Activated CD8-positive, alpha-beta memory T cell treated with anti-CD3 and anti-CD28 coated beads, Interleukin-2, amount 10 ng/mL, durations not matched to agents 7 days and 5 days (primary cell): ENCODE measurements around the gene PTPRN2. TPM values are rescaled to one million over a fixed set of nuclear protein-coding genes. Genes with fewer than 3 reads are reported as not detected.
"Not testable (repeated sequence)": the region's sequence is repeated elsewhere in the genome, so short reads cannot be mapped to it uniquely, and the experiment has no call there.

Experiments
- ATAC-seq: fragments of 150-1000 bp; cut with Tn5 transposase; one replicate; pipeline ENCODE4 v1.10.0; 2021; ENCODE audit warnings: moderate library complexity
- CTCF ChIA-PET: fragments of 350-600 bp; sonication (Branson Sonifier 250); formaldehyde crosslinking; loops from one replicate; lab custom pipeline; 2021; ENCODE audit warnings: antibody characterized with exemption; lab: Charles Lee
- DNase-seq: peaks from one replicate; pipeline ENCODE4 v3.0.0-alpha.2; 2020
- H3K27ac Mint-ChIP-seq: one replicate; pipeline ENCODE4 v1.8.0; 2021; ENCODE audit warnings: mild to moderate bottlenecking, mixed read lengths
- H3K27me3 Mint-ChIP-seq: one replicate; pipeline ENCODE4 v1.8.0; 2021; ENCODE audit warnings: mixed read lengths
- H3K36me3 Mint-ChIP-seq: one replicate; pipeline ENCODE4 v1.8.0; 2021; ENCODE audit warnings: mild to moderate bottlenecking, mixed read lengths
- H3K4me1 Mint-ChIP-seq: one replicate; pipeline ENCODE4 v1.8.0; 2021; ENCODE audit warnings: mixed read lengths
- H3K4me3 Mint-ChIP-seq: one replicate; pipeline ENCODE4 v1.8.0; 2021; ENCODE audit warnings: mild to moderate bottlenecking, moderate library complexity, mixed read lengths
- H3K9me3 Mint-ChIP-seq: one replicate; pipeline ENCODE4 v1.8.0; 2022; ENCODE audit warnings: low read depth, mixed read lengths
- total RNA-seq, 2 experiments: library from RNA; stranded (reverse); gene quantifications; one replicate each; pipeline ENCODE4 v1.2.3, GENCODE V29; 2021

Gene PTPRN2
- total RNA-seq, 2 experiments from 2014 or later: 3.2 to 5.7 TPM

DNA sequence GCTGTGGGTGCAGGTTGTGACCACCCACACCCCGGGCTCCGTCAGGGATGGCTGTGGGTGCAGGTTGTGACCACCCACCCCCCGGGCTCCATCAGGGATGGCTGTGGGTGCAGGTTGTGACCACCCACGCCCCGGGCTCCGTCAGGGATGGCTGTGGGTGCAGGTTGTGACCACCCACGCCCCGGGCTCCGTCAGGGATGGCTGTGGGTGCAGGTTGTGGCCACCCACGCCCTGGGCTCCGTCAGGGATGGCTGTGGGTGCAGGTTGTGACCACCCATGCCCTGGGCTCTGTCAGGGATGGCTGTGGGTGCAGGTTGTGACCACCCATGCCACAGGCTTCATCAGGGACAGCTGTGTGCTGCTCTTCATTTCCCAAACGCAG is 53.5 kb downstream of the PTPRN2 start:
- H3K36me3 Mint-ChIP-seq, H3K27ac Mint-ChIP-seq, DNase-seq, H3K9me3 Mint-ChIP-seq, H3K27me3 Mint-ChIP-seq, H3K4me3 Mint-ChIP-seq, CTCF ChIA-PET, H3K4me1 Mint-ChIP-seq, ATAC-seq: not testable (repeated sequence)

- CTCF ChIA-PET: no interaction called here
- ATAC-seq: no peak
- no peaks in the 10 kb centered on the region for H3K9me3 Mint-ChIP-seq
- no peaks in the 10 kb centered on the region for H3K36me3 Mint-ChIP-seq
- no peaks in the 10 kb centered on the region for H3K4me1 Mint-ChIP-seq
- H3K4me3 Mint-ChIP-seq: no peak overlapping the region
- DNase-seq: no peak
- H3K27ac Mint-ChIP-seq: no peak overlapping the region
- no peaks in the 10 kb centered on the region for H3K27me3 Mint-ChIP-seq
Measured at GRCh38 chr7:158533386-158534133, 54.1 kb downstream of the PTPRN2 start.

GRCh38 chr7:158532093-158532627 is 55.5 kb downstream of the PTPRN2 start:
- Mint-ChIP-seq H3K9me3 (no peaks in the 10 kb centered on the region), H3K27ac (no peak overlapping the region), H3K36me3 (no peaks in the 10 kb centered on the region), H3K27me3 (no peaks in the 10 kb centered on the region), H3K4me1 (no peaks in the 10 kb centered on the region), H3K4me3 (no peak overlapping the region)
- CTCF ChIA-PET: no interaction called here
- DNase-seq: no peak
- no peak for ATAC-seq

DNA sequence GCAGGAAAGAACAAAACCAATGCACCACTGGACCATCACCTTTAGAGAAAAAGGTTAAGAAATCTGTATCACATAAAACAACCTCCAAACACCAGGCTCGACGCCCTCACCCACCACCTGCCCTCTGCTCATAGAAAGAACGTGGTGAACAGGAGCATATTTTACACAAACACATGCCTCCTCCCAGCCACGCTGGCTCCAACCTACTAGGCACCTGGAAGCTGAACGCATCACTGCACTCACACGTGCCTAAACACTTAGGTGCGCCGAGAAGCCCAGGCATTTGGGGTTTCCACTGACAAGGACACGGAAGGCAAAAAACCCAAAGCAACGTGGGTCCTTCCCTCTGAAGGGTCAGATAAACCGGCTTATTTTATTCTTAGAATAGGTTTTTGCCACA is 56.0 kb downstream of the PTPRN2 start:
- no peak overlapping the region for H3K4me3 Mint-ChIP-seq
- no peak for ATAC-seq
- CTCF ChIA-PET: no interaction called here

GRCh38 chr7:158530800-158531609 is 56.6 kb downstream of the PTPRN2 start:
- Mint-ChIP-seq H3K4me1 (no peaks in the 10 kb centered on the region), H3K9me3 (no peaks in the 10 kb centered on the region), H3K36me3 (no peaks in the 10 kb centered on the region), H3K27me3 (no peaks in the 10 kb centered on the region), H3K4me3 (no peak overlapping the region), H3K27ac (no peak overlapping the region)
- CTCF ChIA-PET: no interaction called here
- DNase-seq (no peak), ATAC-seq (no peak)

More for the DNA sequence above, 56.0 kb downstream of the PTPRN2 start:
- Mint-ChIP-seq H3K27ac (no peak overlapping the region), H3K9me3 (no peaks in the 10 kb centered on the region), H3K27me3 (no peaks in the 10 kb centered on the region), H3K4me1 (no peaks in the 10 kb centered on the region), H3K36me3 (no peaks in the 10 kb centered on the region)
- DNase-seq: no peak

DNA sequence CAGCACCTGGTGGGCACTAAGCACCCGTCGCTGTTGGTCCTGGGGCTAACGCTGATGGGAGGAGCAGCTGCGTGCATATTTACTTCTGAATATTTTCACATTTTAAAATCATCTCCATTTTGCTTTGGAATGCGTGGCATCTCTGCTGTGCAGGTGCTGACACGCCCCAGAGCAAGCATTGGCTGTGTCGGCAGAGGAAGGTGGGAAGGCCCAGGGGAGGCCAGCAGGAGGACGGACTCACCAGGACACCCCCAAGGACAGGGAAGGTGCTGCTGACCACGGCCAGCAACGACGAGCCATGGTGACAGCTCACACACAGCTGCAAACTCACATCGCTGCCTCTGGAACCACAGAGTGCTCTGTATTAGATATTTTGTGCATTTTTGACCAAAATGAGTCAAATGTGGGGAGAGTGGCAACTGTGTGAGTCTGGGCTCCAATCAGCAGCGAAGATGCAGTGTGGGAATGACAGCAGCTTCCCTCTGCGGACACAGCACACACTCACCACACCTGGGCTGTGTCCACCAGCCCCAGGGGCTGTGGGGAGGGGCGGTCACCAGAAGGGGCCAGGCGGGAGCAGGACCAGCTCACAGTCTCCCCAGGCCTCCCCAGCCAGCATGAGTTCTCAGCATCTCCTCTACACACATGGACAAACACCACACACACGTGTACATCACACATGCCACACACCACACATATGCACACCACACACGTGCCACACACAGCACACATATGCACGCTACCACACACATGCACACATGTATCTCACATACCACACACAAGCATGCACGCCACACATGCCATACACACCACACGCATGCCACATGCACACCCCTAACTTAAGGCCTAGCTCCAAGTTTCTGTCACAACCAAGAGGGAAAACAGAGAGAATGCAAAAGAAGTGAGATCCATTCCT is 58.2 kb downstream of the PTPRN2 start:
- no peaks in the 10 kb centered on the region for H3K27me3 Mint-ChIP-seq
- no peaks in the 10 kb centered on the region for H3K4me1 Mint-ChIP-seq
- H3K27ac Mint-ChIP-seq: no peak overlapping the region
- no peak for ATAC-seq
- no peaks in the 10 kb centered on the region for H3K9me3 Mint-ChIP-seq
- no peak overlapping the region for H3K4me3 Mint-ChIP-seq
- CTCF ChIA-PET: no interaction called here
- DNase-seq: no peak
- H3K36me3 Mint-ChIP-seq: no peaks in the 10 kb centered on the region

DNA sequence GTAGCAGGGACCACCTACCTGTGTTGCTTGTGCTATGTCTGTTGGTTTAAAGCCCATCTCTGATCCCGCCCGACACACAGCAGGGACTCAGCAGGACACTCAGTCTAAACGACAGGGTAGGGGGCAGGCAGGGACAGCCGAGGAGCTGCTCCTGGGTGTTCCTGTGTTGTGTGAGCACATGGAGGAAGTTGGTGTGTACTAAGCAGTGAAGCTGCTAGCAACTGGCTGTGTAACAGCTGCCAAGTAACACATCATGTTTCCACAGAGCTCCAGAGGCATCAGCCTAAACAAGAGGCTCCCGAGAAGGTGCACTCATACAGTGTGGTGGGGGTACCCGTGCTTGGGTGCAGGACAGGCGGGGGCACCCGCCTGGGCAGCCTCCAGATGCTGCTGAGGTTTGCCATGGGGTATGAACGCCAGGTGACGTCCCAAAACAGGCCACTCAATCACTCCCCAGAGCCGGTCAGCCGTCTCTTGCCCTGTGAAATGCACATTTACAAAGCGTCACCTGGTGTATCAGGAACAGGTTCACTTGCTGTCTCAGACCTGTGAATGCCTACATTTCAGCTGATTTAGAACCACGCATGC is 59.6 kb downstream of the PTPRN2 start:
- CTCF ChIA-PET: no interaction called here
- no peaks in the 10 kb centered on the region for H3K9me3 Mint-ChIP-seq
- H3K4me3 Mint-ChIP-seq: no peak overlapping the region
- H3K27ac Mint-ChIP-seq: no peak overlapping the region
- no peaks in the 10 kb centered on the region for H3K27me3 Mint-ChIP-seq
- H3K4me1 Mint-ChIP-seq: no peaks in the 10 kb centered on the region
- H3K36me3 Mint-ChIP-seq: no peaks in the 10 kb centered on the region
- DNase-seq (no peak), ATAC-seq (no peak)

- Mint-ChIP-seq H3K4me3 (no peak overlapping the region), H3K36me3 (no peaks in the 10 kb centered on the region), H3K27ac (no peak overlapping the region), H3K27me3 (no peaks in the 10 kb centered on the region), H3K4me1 (no peaks in the 10 kb centered on the region), H3K9me3 (peaks cover 5% of the 10 kb centered on the region)
- DNase-seq (no peak), ATAC-seq (no peak)
- CTCF ChIA-PET: no interaction called here
Measured at GRCh38 chr7:158527495-158527894, 60.1 kb downstream of the PTPRN2 start.

DNA sequence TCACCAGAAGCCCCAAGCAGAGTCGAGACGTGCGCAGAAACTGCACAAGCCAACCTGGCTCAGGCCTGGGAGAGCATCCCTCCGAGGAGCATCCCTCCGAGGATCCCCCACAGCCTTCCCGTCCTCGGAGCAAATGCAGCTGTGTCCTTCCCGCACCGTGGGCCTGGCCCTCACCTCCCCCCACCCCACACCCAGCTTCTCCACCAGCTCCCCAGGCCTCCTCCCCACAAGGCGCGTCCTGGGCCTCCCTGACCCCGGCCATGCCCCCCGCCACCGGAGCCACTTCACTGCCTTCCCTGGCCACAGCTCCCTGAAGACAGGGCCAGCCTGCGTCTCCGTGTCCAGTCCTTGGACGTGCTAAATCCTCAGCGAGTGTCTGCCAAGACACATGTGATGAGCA is 60.6 kb downstream of the PTPRN2 start:
- peaks cover 8% of the 10 kb centered on the region for H3K9me3 Mint-ChIP-seq
- CTCF ChIA-PET: no interaction called here
- H3K27me3 Mint-ChIP-seq: no peaks in the 10 kb centered on the region
- H3K4me3 Mint-ChIP-seq: no peak overlapping the region
- H3K4me1 Mint-ChIP-seq: no peaks in the 10 kb centered on the region
- no peaks in the 10 kb centered on the region for H3K36me3 Mint-ChIP-seq
- H3K27ac Mint-ChIP-seq: no peak overlapping the region
- DNase-seq (no peak), ATAC-seq (no peak)

GRCh38 chr7:158526531-158526930 is 61.1 kb downstream of the PTPRN2 start:
- H3K4me3 Mint-ChIP-seq: no peak overlapping the region
- DNase-seq (no peak), ATAC-seq (no peak)
- H3K9me3 Mint-ChIP-seq: peaks cover 8% of the 10 kb centered on the region
- no peaks in the 10 kb centered on the region for H3K27me3 Mint-ChIP-seq
- no peak overlapping the region for H3K27ac Mint-ChIP-seq
- CTCF ChIA-PET: no interaction called here
- H3K4me1 Mint-ChIP-seq: no peaks in the 10 kb centered on the region
- no peaks in the 10 kb centered on the region for H3K36me3 Mint-ChIP-seq

DNA sequence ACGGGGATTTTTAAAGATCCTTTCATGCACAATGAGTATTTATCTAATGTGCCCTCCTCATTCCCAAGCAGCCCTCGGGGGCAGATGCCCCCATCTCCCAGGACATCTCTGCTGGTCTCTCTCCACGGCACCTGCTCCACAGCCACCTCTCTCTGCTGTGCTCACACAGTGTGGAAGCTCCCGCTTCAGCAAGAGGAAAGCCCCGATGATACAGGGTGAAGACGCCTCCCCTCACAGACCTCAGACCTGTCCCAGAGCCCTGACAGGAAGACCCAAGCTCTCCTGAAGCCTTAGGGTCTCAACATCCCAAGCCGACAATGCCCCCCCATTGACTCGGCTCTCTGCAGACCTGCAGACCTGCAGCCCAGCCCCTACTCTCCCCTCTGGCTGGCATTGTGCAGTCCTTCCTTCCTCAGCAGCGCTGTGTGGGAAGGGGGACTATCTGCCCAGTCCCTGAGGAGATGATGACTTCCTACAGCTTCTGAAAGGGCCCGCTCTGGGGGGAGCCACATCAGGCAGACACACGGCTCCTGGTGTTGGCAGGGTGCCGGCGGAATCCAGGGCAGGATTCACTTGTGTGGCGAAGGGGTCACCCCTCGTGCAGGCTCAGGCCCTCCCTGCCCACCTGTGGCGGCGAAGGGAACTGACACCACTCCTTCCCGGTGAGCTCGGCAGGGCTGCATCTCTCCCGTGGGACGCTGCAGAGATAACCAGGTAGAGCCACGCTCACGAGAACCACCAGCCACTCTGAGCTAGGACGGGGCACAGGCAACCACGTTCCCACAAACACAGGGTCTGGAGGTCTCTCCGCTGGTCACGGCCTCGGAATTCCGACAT is 61.8 kb downstream of the PTPRN2 start:
- H3K36me3 Mint-ChIP-seq: no peaks in the 10 kb centered on the region
- peaks cover 8% of the 10 kb centered on the region for H3K9me3 Mint-ChIP-seq
- CTCF ChIA-PET: no interaction called here
- H3K27ac Mint-ChIP-seq: no peak overlapping the region
- no peaks in the 10 kb centered on the region for H3K27me3 Mint-ChIP-seq
- no peak overlapping the region for H3K4me3 Mint-ChIP-seq
- ATAC-seq (no peak), DNase-seq (no peak)
- no peaks in the 10 kb centered on the region for H3K4me1 Mint-ChIP-seq
